Measurements from ENCODE around the gene NECTIN3.

DNA sequence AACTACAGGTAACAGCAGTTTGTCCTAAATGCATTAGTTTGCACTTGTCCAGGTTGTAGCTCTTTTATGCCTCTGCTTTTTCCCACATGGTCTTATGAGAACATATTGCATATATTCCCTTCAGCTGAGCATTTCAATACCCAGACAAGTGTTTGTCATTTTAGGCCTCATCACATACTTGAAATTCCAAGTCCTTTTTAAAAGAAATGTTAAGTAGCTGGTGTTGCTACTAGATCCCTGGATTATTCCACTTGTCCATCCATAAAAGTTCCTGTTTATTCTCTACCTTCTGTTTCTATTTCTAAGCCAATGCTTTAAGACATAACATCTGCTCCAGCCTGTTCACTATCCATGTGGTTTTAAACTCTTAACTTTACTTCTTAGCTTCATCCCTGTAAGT is 128.4 kb downstream of the NECTIN3 start:
- TF ChIP-seq, protein P1, sequence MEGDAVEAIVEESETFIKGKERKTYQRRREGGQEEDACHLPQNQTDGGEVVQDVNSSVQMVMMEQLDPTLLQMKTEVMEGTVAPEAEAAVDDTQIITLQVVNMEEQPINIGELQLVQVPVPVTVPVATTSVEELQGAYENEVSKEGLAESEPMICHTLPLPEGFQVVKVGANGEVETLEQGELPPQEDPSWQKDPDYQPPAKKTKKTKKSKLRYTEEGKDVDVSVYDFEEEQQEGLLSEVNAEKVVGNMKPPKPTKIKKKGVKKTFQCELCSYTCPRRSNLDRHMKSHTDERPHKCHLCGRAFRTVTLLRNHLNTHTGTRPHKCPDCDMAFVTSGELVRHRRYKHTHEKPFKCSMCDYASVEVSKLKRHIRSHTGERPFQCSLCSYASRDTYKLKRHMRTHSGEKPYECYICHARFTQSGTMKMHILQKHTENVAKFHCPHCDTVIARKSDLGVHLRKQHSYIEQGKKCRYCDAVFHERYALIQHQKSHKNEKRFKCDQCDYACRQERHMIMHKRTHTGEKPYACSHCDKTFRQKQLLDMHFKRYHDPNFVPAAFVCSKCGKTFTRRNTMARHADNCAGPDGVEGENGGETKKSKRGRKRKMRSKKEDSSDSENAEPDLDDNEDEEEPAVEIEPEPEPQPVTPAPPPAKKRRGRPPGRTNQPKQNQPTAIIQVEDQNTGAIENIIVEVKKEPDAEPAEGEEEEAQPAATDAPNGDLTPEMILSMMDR (IDR thresholded peaks at IDR 0.05) = no peak
- TF ChIP-seq POLR2A (IDR thresholded peaks at IDR 0.05) = no peak
